PC-9 (cell line): ENCODE results near the gene NLRP1. TPM values are rescaled to one million over a fixed set of nuclear protein-coding genes. Genes with fewer than 3 reads are reported as not detected.

Source experiments
- BruUV-seq: library from RNA; stranded (reverse); fragments of 400-500 nt; replicated peaks from 2 replicates; lab custom pipeline; 2021; lab: Mats Ljungman, UMichigan
- CTCF ChIA-PET: fragments of 300-600 bp; sonication (Branson Sonifier 250); formaldehyde crosslinking; loops from one replicate; lab custom pipeline; 2022; ENCODE audit warnings: antibody characterized with exemption; lab: Charles Lee
- POLR2A ChIA-PET: fragments of 300-600 bp; sonication (Branson Sonifier 250); formaldehyde crosslinking; loops from one replicate; lab custom pipeline; 2022; ENCODE audit warnings: antibody characterized with exemption; ENCODE audit not compliant: unreplicated experiment; lab: Charles Lee
- DNase-seq, 2 experiments: peaks; one replicate each; pipeline versions ENCODE4 v3.0.0 to v3.0.0-alpha.2; 2015 to 2022; ENCODE audit warnings: mixed read lengths in 1 of 2
- H2AFZ ChIP-seq: fragments of 200-600 bp; sonication (generic); 2 replicates; pipeline ENCODE4 v1.8.1; 2017; ENCODE audit warnings: antibody characterized with exemption
- H3F3A ChIP-seq: fragments of 200-600 bp; sonication (generic); 2 replicates; pipeline ENCODE4 v1.8.1; 2017; ENCODE audit warnings: antibody characterized with exemption, mild to moderate bottlenecking, low read depth; ENCODE audit not compliant: insufficient read depth
- H3K27ac ChIP-seq: fragments of 200-600 bp; sonication (generic); 2 replicates; pipeline ENCODE4 v1.6.1; 2016; ENCODE audit warnings: mixed run types
- H3K27me3 ChIP-seq: fragments of 200-600 bp; sonication (generic); 2 replicates; pipeline ENCODE4 v1.6.1; 2016; ENCODE audit warnings: low read depth, mixed run types; ENCODE audit not compliant: insufficient read depth
- H3K36me3 ChIP-seq: fragments of 200-600 bp; sonication (generic); 2 replicates; pipeline ENCODE4 v1.6.1; 2016; ENCODE audit warnings: low read depth, mixed run types
- H3K4me1 ChIP-seq: fragments of 200-600 bp; sonication (generic); replicated peaks from 2 replicates; pipeline ENCODE4 v1.6.1; 2016; ENCODE audit warnings: mixed run types; ENCODE audit not compliant: insufficient read depth
- H3K4me2 ChIP-seq: fragments of 200-600 bp; sonication (generic); 2 replicates; pipeline ENCODE4 v1.6.1; 2017; ENCODE audit warnings: mixed run types
- H3K4me3 ChIP-seq: fragments of 200-600 bp; sonication (generic); 2 replicates; pipeline ENCODE4 v1.6.1; 2016; ENCODE audit warnings: mixed run types
- H3K79me2 ChIP-seq: fragments of 200-600 bp; sonication (generic); 2 replicates; pipeline ENCODE4 v1.6.1; 2017; ENCODE audit warnings: low read depth, mixed run types
- H3K9me2 ChIP-seq: fragments of 200-600 bp; sonication (generic); 2 replicates; pipeline ENCODE4 v1.8.1; 2017; ENCODE audit warnings: mild to moderate bottlenecking; ENCODE audit not compliant: insufficient read depth
- H3K9me3 ChIP-seq: fragments of 200-600 bp; sonication (generic); 2 replicates; pipeline ENCODE4 v1.8.1; 2016; ENCODE audit warnings: low read depth; ENCODE audit not compliant: insufficient read depth
- H4K20me1 ChIP-seq: fragments of 200-600 bp; sonication (generic); 2 replicates; pipeline ENCODE4 v1.8.1; 2017; ENCODE audit not compliant: insufficient read depth
- EZH2 ChIP-seq: fragments of 200-600 bp; sonication (generic); IDR thresholded peaks from 2 replicates; pipeline ENCODE4 v1.8.0; 2017; ENCODE audit warnings: antibody characterized with exemption, low read depth
- intact Hi-C: fragments of 100-400 bp; cut with micrococcal nuclease; formaldehyde crosslinking; loops from one replicate; pipeline ENCODE4 v1.10.0; 2022; ENCODE audit not compliant: unreplicated experiment
- total RNA-seq: library from RNA; stranded (reverse); gene quantifications from 2 replicates; pipeline ENCODE4 v1.2.3, GENCODE V29; 2021
- TF ChIP-seq, protein P1 (sequence below): fragments of 200-600 bp; sonication (generic); conservative IDR thresholded peaks from 2 replicates; pipeline ENCODE4 v1.6.1; 2017; ENCODE audit warnings: mixed run types, antibody characterized with exemption, mild to moderate bottlenecking, moderate library complexity

The NLRP1 gene
- total RNA-seq, 1 experiment from 2014 or later: 0.63 TPM

DNA sequence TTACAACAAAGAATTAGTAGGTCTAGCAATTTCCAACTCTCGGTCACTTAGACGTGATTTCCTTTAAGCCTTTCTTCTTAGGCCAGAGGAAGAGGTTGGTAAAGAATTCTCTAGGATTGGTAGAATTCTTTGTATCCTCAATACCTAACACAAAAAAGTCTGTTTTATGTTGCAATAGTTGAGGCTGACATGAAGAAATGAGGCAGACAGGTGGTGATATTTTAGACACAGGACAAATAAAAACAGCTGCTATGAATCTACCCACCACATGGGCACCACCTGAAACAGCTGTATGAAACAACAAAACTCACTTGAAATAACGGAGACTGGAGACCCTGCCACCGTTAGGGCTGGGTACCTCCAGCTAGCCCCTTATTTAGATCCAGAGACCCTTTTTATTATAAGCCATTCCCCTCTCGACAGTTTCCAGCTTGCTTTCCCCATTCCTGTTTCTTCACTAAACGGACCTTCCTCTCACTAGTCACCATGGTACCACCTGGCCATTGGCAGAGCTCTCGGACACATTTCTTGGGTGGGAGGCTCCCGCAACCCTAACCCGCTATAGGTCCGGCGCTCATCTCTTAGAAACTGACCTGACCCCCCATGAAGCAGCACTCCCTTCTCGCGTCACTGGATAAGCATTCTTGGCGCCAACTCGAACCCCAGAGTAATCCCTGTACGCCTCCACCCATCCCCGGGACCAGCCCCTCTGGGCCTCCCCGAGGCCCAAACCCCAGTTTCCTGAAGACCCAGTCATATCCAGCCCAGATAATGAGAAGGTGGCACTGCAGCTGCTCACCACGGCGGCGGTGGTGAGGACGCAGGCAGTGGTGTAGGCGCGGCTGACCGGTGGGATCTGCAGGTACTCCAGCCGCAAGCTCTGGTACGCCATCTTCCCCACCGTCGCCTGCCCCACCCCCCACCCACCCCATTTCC lies 98.8 kb downstream of the NLRP1 start, which contains the start of gene DERL2:
Gene DERL2 (minus strand): TSS at position 909 of the 936 bp plus-strand sequence. CDS start 17 bp downstream, at position 892.
- Histone ChIP-seq H3K9me3 (no peaks in the 10 kb centered on the region; the same call in 1 of the 2 replicates), H3K27ac (peak within 1 kb of the TSS; percentile 91), H2AFZ (peak within 1 kb of the TSS; percentile 91), H3K9me2 (no peaks in the 10 kb centered on the region), H3K79me2 (peaks cover 56% of the 10 kb centered on the region), H3K36me3 (peaks cover 40% of the 10 kb centered on the region), H3K4me3 (peak within 1 kb of the TSS; percentile 92), H3K27me3 (no peaks in the 10 kb centered on the region), H3K4me2 (peak within 1 kb of the TSS; percentile 91), H4K20me1 (peaks cover 4% of the 10 kb centered on the region; the same call in 1 of the 2 replicates), H3F3A (peaks cover 22% of the 10 kb centered on the region; the same call in 1 of the 2 replicates), H3K4me1 (peaks cover 16% of the 10 kb centered on the region; the same call in 1 of the 2 replicates)
- TF ChIP-seq, protein P1, sequence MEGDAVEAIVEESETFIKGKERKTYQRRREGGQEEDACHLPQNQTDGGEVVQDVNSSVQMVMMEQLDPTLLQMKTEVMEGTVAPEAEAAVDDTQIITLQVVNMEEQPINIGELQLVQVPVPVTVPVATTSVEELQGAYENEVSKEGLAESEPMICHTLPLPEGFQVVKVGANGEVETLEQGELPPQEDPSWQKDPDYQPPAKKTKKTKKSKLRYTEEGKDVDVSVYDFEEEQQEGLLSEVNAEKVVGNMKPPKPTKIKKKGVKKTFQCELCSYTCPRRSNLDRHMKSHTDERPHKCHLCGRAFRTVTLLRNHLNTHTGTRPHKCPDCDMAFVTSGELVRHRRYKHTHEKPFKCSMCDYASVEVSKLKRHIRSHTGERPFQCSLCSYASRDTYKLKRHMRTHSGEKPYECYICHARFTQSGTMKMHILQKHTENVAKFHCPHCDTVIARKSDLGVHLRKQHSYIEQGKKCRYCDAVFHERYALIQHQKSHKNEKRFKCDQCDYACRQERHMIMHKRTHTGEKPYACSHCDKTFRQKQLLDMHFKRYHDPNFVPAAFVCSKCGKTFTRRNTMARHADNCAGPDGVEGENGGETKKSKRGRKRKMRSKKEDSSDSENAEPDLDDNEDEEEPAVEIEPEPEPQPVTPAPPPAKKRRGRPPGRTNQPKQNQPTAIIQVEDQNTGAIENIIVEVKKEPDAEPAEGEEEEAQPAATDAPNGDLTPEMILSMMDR: no peak
- no peak for TF ChIP-seq EZH2
- DNase-seq: no peak
- ChIA-PET CTCF (interaction anchor here (0.5 to 0.6 kb wide), 2 partner anchors 9 to 89 kb away, joined by 4 to 5 read pairs; no protein-coding TSS in a partner anchor), POLR2A (interaction anchor here (0.7 to 0.8 kb wide), 3 partner anchors 30 to 1692 kb away, joined by 3 to 28 read pairs (median 5); no protein-coding TSS in a partner anchor)
- intact Hi-C loops: loop anchor here (1.0 to 5.0 kb wide), 2 partner anchors 16 to 203 kb away; partner anchors contain the start of gene RABEP1
- BruUV-seq: TSS peak; percentile 46

DNA sequence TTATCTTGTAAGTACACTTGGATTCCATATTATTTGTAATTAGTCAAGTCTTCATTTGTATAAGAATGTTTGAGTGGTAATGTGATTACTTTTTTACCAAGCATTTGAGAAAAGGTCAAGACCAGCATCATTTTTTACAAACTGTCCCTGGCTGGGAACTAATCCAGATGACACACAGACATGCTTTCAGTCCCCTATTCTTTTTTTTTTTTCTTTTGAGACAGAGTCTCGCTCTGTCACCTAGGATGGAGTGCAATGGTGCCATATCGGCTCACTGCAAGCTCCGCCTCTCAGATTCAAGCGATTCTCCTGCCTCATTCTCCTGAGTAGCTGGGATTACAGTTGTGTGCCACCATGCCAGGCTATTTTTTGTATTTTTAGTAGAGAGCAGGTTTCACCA lies 102.9 kb downstream of the NLRP1 start:
- Histone ChIP-seq H3K9me2 (no peaks in the 10 kb centered on the region), H4K20me1 (peaks cover 13% of the 10 kb centered on the region; the same call in 1 of the 2 replicates), H3K9me3 (no peaks in the 10 kb centered on the region), H3K4me1 (peaks cover 7% of the 10 kb centered on the region; the same call in 1 of the 2 replicates), H3K4me3 (no peak overlapping the region), H2AFZ (no peak overlapping the region), H3F3A (peaks cover 11% of the 10 kb centered on the region; the same call in 1 of the 2 replicates), H3K27me3 (no peaks in the 10 kb centered on the region), H3K36me3 (peaks cover 47% of the 10 kb centered on the region), H3K27ac (no peak overlapping the region), H3K4me2 (no peak overlapping the region), H3K79me2 (peaks cover 31% of the 10 kb centered on the region)
- DNase-seq: no peak
- BruUV-seq: no TSS peak
- TF ChIP-seq, protein P1: no peak
- TF ChIP-seq EZH2: no peak
- ChIA-PET CTCF (no interaction called here), POLR2A (no interaction called here)
- intact Hi-C loops: no loop called here

DNA sequence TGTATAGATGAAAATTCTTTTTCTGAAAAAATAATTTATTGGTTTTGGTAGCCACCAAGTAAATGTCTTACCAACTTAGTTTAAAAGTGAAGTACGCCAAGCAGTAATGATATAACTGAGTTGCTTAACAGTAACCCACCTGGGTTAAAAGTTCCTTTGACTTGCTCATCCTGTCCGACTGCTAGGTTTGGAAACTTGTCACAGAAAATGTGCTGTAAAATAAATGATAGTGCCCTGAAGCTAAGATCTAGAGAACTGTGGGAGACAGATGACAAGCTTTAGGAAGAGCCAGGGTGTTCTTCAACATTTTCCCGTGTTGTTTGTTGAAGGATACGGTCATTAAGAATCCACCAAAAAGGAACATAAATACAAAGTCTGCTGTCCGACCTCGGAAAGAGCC lies 103.3 kb downstream of the NLRP1 start:
- H3F3A ChIP-seq: peaks cover 10% of the 10 kb centered on the region; the same call in 1 of the 2 replicates
- H2AFZ ChIP-seq: no peak overlapping the region
- H3K9me2 ChIP-seq: no peaks in the 10 kb centered on the region
- TF ChIP-seq, protein P1: no peak
- no peak overlapping the region for H3K27ac ChIP-seq
- DNase-seq: no peak
- POLR2A ChIA-PET: no interaction called here
- no peak overlapping the region for H3K4me2 ChIP-seq
- CTCF ChIA-PET: interaction anchor here (0.6 kb wide), 1 partner anchor 1272 kb away, joined by 3 read pairs; no protein-coding TSS in a partner anchor
- peaks cover 31% of the 10 kb centered on the region for H3K79me2 ChIP-seq
- intact Hi-C loops: no loop called here
- H4K20me1 ChIP-seq: peaks cover 15% of the 10 kb centered on the region; the same call in 1 of the 2 replicates
- H3K9me3 ChIP-seq: no peaks in the 10 kb centered on the region
- peaks cover 52% of the 10 kb centered on the region for H3K36me3 ChIP-seq
- BruUV-seq: no TSS peak
- peaks cover 7% of the 10 kb centered on the region; the same call in 1 of the 2 replicates for H3K4me1 ChIP-seq
- no peaks in the 10 kb centered on the region for H3K27me3 ChIP-seq
- no peak overlapping the region for H3K4me3 ChIP-seq
